ENCODE data around the gene BOC. TPM values are rescaled to one million over a fixed set of nuclear protein-coding genes. Genes with fewer than 3 reads are reported as not detected.

Gene BOC
- total and polyA plus RNA-seq, 10 of the 15 experiments (the other 5 are each of a cell fraction or from before 2014, with no cell fraction given), result 0.18 TPM; not detected in 9

- Histone ChIP-seq H3K27ac (ENCODE audit: control insufficient read depth, insufficient read depth) (no peak overlapping the region), H2AFZ (ENCODE audit: control insufficient read depth, low read depth, low read length) (no peak overlapping the region), H3K9me3 (replicated peaks; ENCODE audit: control insufficient read depth, insufficient read depth, low read length) (no peaks in the 10 kb centered on the region), H3K4me2 (ENCODE audit: control insufficient read depth, insufficient read depth) (no peak overlapping the region), H3K36me3 (ENCODE audit: control insufficient read depth in 2 of 2, insufficient read depth in 2 of 2, low read length in 1 of 2) (no peaks in the 10 kb centered on the region), H3K4me1 (ENCODE audit: control insufficient read depth, insufficient read depth, low read length) (no peaks in the 10 kb centered on the region), H3K4me3 (no peak overlapping the region), H4K20me1 (ENCODE audit: control insufficient read depth, insufficient read depth) (no peaks in the 10 kb centered on the region), H3K79me2 (ENCODE audit: control insufficient read depth, insufficient read depth, low read length) (no peaks in the 10 kb centered on the region), H3K27me3 (replicated peaks in 1 of 2; ENCODE audit: control insufficient read depth in 2 of 2, insufficient read depth in 2 of 2, low read length in 1 of 2) (peaks cover 0 to 2% of the 10 kb centered on the region in 2 experiments; a peak in 2 of 4 replicates), H3K9ac (ENCODE audit: control insufficient read depth, insufficient read depth, low read length) (no peak overlapping the region)
- BruUV-seq (replicated peaks), result no TSS peak
- ChIA-PET CTCF (interaction anchor here (0.6 to 2.2 kb wide), 2 partner anchors 56 to 329 kb away, joined by 3 to 8 read pairs; no protein-coding TSS in a partner anchor), POLR2A (no interaction called here), SMC1A (ENCODE audit: uncharacterized antibody, unreplicated experiment) (no interaction called here), RAD21 (ENCODE audit: unreplicated experiment) (no interaction called here)
- ATAC-seq, result no peak
- in situ Hi-C loops (cut with MboI), result no loop called here
- no peak for DNase-seq (ENCODE audit: low read depth, low spot score)
- 47% methylated on average over 2 of the region's 2 CpGs for WGBS (ENCODE audit: insufficient coverage, insufficient replicate concordance, low lambda C conversion rate, missing lambda C conversion rate)
- no peak for FAIRE-seq
- intact Hi-C loops (cut with micrococcal nuclease; ENCODE audit: unreplicated experiment), result no loop called here
- no peak for TF ChIP-seq MEF2A (IDR thresholded peaks at IDR 0.05; ENCODE audit: insufficient read depth, low read depth, low read length)
- no peak for TF ChIP-seq SIN3A (IDR thresholded peaks at IDR 0.05; ENCODE audit: low read depth, low read length)
- no peak for TF ChIP-seq ZNF274 (IDR thresholded peaks at IDR 0.05; ENCODE audit: insufficient read depth, insufficient read length)
- TF ChIP-seq IKZF2 (IDR thresholded peaks at IDR 0.05), result no peak
- TF ChIP-seq ZBTB4 (CRISPR knock-in tag; IDR thresholded peaks at IDR 0.05), result no peak
- no peak for TF ChIP-seq ATF7 (IDR thresholded peaks at IDR 0.05; ENCODE audit: low read depth)
- TF ChIP-seq ZBTB11 (CRISPR knock-in tag; IDR thresholded peaks at IDR 0.05), result no peak
- no peak for TF ChIP-seq ZBTB33 (IDR thresholded peaks at IDR 0.05)
- no peak for TF ChIP-seq TBL1XR1 (IDR thresholded peaks at IDR 0.05; ENCODE audit: low read depth, low read length)
- TF ChIP-seq CEBPZ (IDR thresholded peaks at IDR 0.05; ENCODE audit: low read depth, low read length), result no peak
- no peak for TF ChIP-seq HCFC1 (IDR thresholded peaks at IDR 0.05; ENCODE audit: low read length)
- no peak for TF ChIP-seq EZH2 (IDR thresholded peaks at IDR 0.05; ENCODE audit: borderline replicate concordance, control insufficient read depth, low read depth, low read length)
Observed at GRCh38 chr3:113232342-113232741, 21.0 kb downstream of the BOC start.

Data from GM12878 (cell line).